GM15510 (cell line): ENCODE data around the gene RRH.

Experiments used
- POLR2A ChIP-seq: IDR thresholded peaks from 3 replicates; pipeline ENCODE4 v1.6.1; 2011; ENCODE audit warnings: borderline replicate concordance; ENCODE audit not compliant: insufficient read length; ENCODE audit errors: extremely low read depth

The RRH gene

DNA sequence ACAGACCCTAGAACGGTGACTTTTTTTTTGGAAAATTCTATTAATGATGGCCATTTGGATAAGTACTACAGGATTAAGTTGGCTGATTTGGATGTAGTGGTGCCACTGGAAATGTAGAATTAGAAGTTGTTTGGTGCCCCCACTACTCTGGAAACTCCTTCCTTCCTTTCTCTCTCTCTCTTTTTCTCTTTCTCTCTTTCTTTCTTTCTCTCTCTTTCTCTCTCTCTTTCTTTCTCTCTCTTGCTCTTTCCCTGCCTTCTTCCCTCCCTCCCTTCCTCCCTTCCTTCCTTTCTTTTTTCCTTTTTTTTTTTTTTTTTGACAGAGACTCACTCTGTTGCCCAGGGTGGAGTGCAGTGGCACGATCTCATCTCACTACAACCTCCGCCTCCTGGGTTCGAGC, 9.5 kb upstream of the RRH start:
- TF ChIP-seq POLR2A = no peak

DNA sequence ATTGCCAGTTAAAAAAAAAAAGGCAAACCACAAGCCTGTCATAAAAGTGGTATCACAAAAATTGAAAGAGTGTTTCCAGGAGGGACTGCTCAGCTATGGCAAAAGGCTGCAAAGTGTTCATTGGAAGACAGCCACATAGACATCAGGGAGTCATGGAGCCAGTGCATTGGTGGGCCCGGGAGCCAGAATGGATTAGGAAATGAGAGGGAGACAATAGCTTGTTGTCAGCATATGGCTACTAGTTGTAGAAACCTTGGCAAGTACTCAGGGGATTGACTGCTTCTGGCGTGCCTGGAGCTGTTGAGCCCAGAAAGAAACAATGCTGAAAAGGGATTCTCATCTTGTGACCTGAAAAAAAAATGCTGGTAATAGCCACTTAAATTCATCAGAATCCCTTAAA, 7.2 kb upstream of the RRH start:
- TF ChIP-seq POLR2A = no peak

DNA sequence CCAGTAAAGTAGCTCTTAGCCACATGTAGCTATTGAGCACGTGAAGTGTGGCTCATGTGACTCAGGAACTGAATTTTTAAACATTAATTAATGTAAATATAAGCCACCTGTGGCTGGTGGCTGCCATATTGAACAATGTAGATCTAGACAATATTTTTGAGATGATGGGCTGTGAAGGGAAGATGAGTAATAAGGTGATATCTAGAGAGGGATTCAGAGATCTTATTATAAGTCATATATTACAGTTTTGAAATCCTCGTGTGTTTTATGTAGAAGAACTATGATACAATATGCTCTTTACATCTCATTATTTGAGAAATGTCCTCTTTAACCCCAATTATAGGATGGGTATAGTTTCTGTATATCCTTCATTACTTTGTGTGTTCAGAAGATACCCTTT, 6.6 kb upstream of the RRH start:
- no peak for TF ChIP-seq POLR2A

DNA sequence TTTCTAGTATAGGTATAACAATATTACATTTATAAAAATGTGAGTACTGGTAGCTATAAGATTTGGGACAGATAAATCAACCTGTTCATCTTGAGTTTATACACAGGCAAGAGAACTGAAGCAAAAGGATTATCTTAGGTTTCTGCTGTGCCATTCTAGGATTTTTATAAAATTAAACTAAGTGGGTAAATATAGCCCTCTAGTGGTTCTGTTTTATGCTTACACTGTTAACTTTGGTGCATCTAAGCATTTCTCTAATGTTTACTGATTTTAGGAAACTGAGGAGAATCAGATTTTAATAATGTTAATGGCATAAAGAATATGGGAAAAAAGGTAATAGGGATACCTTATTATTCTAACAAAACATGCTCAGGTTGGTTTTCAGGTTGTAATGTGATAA, 1.1 kb upstream of the RRH start:
- TF ChIP-seq POLR2A = no peak

DNA sequence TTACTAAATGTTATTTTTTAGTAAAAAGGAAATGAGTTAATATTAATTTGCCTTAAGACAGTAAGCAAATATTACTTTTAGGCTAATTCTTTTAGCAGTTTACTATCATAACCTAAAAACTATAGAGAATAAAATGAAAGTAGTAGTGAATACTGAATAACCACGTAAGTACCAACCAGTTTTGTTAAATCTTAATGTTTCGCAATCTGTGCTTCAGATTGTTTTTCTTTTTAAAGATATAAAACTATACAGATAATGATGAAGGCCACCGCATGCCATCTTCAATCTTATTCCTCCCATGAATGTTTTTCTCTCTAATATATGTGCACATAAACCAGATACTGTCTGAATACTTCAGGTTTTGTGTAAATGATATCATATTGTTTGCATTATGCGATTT, 6.0 kb downstream of the RRH start:
- no peak for TF ChIP-seq POLR2A

DNA sequence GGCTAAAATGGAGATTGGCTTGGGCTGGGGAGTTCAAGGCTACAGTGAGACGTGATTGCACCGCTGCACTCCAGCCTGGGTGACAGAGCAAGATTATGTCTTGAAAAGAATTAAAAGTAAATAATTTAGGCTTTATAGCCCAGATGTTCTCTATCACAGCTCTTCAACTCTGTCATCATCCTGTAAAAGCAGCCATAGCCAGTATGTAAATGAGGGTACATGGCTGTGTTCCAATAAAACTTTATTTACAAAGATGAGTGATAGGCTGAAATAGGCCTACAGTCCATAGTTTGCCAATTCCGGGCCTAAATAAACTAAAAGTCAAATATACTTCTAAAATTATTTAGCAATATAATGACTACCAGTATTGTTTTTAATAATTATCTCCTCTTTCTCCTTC, 9.2 kb downstream of the RRH start:
- no peak for TF ChIP-seq POLR2A

DNA sequence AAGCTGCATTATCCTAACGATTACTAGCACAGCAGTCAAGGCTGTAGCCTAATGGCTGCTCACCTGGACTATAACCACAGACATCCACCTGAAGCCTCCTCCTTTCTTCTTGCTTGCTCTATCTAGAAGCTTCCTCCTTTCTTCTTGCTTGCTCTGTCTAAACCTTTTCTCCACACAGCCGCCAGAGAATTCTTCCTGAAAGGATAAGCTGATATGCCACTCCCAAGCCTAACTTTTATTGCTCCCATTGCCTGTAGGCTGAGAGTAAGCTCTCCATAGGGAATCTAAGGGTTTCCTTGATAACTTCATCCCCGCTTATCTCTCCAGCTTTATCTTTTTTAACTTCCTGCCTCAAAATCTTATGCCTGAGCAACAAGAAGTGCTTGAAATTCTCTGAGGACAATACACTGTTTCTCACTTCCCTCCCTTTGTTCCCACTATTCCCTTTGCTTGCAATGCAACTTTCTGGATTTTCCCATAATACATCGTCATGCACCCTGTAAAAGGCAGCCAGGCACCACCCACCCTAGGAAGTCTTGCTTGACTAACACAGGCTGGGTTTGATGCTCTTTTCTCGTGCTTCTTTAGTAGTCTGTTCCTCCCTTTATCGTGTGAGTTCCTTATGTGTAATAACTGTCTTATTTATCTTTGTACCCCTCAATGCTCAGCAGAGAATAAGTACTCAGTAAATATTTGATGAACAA, 18.8 kb downstream of the RRH start:
- no peak for TF ChIP-seq POLR2A

DNA sequence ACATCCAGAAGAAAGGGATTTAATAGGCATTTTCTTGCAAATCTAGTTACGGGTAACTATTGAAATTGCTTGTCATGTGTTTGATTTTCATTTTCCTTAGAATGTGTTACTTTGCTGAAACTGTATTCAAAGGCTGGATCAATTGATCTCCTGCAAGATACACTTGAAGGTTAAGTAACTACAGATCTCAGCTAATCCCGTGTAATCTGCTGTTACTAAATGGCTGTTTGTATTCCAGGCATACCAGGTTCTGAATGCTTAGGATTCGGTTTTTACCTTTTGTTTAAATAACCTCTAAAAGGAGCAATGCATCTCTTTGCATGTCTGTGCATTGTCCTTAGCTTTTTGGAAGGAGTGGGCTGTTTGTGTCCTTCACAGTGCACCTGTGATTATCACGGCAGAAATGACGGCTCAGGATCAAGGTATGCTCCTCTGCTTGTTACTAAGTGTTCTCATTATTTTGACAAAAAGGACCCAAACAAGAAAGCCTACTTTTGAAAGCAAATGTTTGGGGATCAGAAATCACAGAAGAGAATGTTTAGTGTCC, 20.2 kb downstream of the RRH start, which contains the start of gene LRIT3:
Gene LRIT3 (plus strand): TSS at position 212 of the 547 bp plus-strand sequence. CDS start 95 bp downstream, at position 307.
- no peak for TF ChIP-seq POLR2A

DNA sequence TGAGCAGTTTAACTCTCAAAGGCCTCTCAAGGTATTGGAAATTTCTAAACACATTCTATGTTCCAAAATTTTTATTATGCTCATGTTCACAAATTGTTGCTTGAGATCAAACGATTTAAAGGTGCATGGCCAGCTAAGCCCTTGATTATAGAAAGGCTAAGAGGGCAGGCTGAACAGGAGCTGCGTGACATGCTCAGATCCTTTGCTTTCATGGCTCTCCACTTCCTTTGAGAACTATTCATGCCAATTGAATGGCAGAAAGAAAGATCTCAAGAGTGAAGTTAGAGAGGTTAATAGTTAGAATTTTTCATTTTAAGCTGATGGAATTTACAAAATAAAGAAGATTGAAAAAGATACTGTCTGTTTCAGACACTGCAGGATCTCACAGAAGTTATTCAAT, 20.7 kb downstream of the RRH start:
- no peak for TF ChIP-seq POLR2A

DNA sequence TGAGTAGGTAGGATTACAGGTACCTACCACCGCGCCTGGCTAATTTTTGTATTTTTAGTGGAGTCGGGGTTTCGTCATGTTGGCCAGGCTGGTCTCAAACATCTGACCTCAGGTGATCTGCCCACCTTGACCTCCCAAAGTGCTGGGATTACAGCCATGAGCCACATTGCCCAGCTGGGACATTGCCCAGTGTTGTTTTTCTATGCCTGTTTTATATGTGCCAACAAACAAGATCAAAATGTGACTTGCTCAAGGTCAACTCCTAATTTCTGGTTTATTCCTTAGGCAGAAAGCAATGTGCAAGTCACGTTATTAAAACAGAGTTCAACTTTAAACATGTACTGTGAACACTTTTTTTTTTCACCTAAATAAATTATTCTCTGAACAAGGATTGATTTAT, 22.8 kb downstream of the RRH start:
- TF ChIP-seq POLR2A = no peak

DNA sequence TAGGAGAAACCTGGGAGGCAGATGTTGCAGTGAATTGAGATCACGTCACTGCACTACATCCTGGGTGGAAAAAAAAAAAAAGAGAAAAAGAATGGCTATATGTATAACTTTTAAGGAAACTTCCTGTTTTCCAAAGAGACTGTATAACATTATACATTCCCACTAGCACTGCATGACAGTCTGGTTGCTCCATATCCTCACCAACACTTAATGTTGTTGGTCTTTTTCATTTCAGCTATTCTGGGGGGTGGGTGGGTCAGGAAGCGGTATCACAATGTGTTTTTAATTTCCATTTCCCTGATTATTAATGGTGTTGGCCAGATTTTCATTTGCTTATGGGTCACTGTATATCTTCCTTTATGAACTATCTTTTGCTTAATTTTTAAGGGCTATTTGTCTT, 33.5 kb downstream of the RRH start:
- no peak for TF ChIP-seq POLR2A

DNA sequence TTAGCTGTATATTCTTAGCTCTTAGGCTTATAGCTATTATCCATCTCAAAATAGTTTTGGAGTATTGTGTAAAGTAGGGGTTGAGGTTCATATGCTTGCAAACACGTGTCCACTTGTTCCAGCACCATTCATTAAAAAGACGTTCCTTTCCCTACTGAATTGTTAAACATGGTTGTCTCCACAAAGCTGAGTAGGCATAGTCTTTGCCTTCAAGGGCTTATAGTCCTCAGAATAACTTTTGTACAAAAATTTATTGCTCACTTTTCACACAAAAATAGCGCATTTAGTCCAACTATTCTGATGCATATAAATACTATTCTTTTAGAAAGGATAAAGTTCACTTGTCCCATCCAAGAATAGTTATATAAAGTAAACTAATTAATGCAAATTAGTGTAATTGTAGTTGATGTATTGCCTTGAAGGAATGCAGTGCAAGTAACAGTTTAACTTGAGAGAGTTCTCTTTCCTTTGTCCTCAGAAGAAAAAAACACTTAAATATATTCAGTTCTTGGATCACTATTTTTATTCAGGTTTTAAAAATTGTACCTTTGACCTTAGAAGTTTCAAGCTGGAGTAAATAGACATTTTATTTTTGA, 34.2 kb downstream of the RRH start:
- no peak for TF ChIP-seq POLR2A

DNA sequence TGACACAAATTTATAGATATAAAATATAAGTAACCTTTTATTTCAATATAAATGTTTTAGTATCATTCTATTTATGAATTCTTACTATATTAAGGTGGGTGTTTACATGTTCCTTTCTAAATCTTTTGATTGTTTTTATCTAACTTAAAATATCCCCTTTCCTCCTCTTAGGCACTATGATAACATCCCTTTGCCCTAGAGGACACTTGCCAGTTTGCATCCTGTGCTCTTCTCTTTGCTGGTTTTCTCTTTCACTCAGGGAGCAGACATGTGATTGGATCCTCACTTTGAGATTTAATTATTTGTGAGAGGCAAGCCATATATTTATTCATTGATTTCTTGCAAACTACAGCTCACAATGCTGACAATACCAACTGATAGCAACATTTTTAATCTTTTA, 36.4 kb downstream of the RRH start:
- TF ChIP-seq POLR2A = no peak

DNA sequence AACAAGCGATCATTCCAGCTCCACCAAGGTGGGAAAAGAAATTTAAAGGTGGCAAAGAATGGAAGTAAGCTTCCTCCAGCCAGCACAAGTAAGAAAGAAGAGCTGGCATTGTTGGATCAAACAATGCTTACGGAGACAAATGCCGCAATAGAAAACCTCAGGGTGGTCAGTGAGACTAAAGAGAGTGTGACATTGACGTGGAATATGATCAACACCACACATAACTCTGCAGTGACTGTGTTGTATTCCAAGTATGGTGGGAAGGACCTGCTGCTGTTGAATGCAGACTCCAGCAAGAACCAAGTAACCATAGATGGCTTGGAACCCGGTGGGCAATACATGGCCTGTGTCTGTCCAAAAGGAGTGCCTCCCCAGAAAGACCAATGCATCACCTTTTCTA, 42.3 kb downstream of the RRH start:
- TF ChIP-seq POLR2A = no peak

DNA sequence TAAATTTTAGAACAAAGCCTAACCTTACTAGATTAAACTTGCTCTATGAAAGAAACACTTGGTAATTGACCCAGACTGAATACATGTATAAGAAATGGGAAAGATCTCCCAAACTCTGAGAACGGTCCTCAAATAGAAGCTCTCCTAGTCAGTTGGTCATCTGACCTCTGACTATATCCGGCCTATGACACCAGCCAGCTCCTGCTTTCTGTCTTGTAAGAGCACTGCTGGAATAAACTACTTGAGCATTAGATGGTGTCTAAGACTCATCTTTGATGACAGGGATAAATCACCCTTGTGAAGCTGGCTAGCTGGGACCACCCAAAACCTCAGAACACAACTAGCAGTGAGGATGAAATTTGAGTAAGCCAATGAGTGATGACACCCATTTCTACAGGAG, 44.3 kb downstream of the RRH start:
- TF ChIP-seq POLR2A = no peak
